Measurements from ENCODE around the gene KLF12. TPM values are rescaled to one million over a fixed set of nuclear protein-coding genes. Genes with fewer than 3 reads are reported as not detected.

KLF12 gene
- polyA plus RNA-seq, 2 donors, result 0.54 to 0.69 TPM

DNA sequence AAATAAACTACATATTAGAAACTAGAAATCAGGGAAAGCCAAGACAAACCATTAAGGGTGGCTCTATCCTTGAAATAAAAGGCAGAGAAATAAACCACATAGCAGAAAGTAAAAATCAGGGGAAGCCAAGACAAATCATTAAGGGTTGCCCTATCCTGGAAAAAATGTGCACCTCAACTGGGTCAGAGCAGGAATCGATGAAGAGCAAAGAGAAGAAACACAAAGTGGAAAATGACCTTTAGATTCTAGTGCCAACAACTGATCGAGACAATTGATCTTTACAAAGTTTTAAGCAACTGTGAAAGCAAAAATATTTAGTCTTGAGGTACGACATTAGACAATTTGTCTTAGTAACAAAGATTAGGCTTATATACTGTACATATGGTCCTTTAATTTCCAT, 26.6 kb downstream of the KLF12 start:
- 97 to 98% methylated on average over 3 of the region's 3 CpGs for WGBS, 2 donors
- no peak overlapping the region for H3K4me3 ChIP-seq (ENCODE audit: low read depth in 1 of 2, low read length in 2 of 2)
- no peaks in the 10 kb centered on the region for H3K36me3 ChIP-seq (ENCODE audit: control insufficient read depth in 2 of 2, insufficient read depth in 2 of 2, low read length in 1 of 2)
- no peak overlapping the region for H3K27ac ChIP-seq (ENCODE audit: low read depth in 2 of 2, low read length in 1 of 2)
- H3K9me3 ChIP-seq (ENCODE audit: control insufficient read depth in 2 of 2, insufficient read depth in 1 of 2, low read depth in 1 of 2, low read length in 1 of 2), result no peaks in the 10 kb centered on the region
- no peaks in the 10 kb centered on the region for H3K4me1 ChIP-seq (ENCODE audit: control insufficient read depth in 2 of 2, insufficient read depth in 2 of 2, low read length in 1 of 2)
- H3K27me3 ChIP-seq (ENCODE audit: control insufficient read depth in 1 of 2, insufficient read depth in 2 of 2, low read length in 2 of 2), result no peaks in the 10 kb centered on the region

GRCh38 chr13:74105871-74106270, 28.3 kb downstream of the KLF12 start:
- no peak overlapping the region for H3K27ac ChIP-seq (ENCODE audit: low read depth in 2 of 2, low read length in 1 of 2)
- H3K36me3 ChIP-seq (ENCODE audit: control insufficient read depth in 2 of 2, insufficient read depth in 2 of 2, low read length in 1 of 2), result no peaks in the 10 kb centered on the region
- no peaks in the 10 kb centered on the region for H3K9me3 ChIP-seq (ENCODE audit: control insufficient read depth in 2 of 2, insufficient read depth in 1 of 2, low read depth in 1 of 2, low read length in 1 of 2)
- H3K27me3 ChIP-seq (ENCODE audit: control insufficient read depth in 1 of 2, insufficient read depth in 2 of 2, low read length in 2 of 2), result no peaks in the 10 kb centered on the region
- H3K4me1 ChIP-seq (ENCODE audit: control insufficient read depth in 2 of 2, insufficient read depth in 2 of 2, low read length in 1 of 2), result no peaks in the 10 kb centered on the region
- no peak overlapping the region for H3K4me3 ChIP-seq (ENCODE audit: low read depth in 1 of 2, low read length in 2 of 2)

GRCh38 chr13:74104661-74105275, 29.4 kb downstream of the KLF12 start:
- H3K27ac ChIP-seq (ENCODE audit: low read depth in 2 of 2, low read length in 1 of 2), result no peak overlapping the region
- H3K4me1 ChIP-seq (ENCODE audit: control insufficient read depth in 2 of 2, insufficient read depth in 2 of 2, low read length in 1 of 2), result no peaks in the 10 kb centered on the region
- 77 to 85% methylated on average over 3 of the region's 3 CpGs for WGBS, 2 donors
- H3K36me3 ChIP-seq (ENCODE audit: control insufficient read depth in 2 of 2, insufficient read depth in 2 of 2, low read length in 1 of 2), result no peaks in the 10 kb centered on the region
- no peaks in the 10 kb centered on the region for H3K27me3 ChIP-seq (ENCODE audit: control insufficient read depth in 1 of 2, insufficient read depth in 2 of 2, low read length in 2 of 2)
- no peak overlapping the region for H3K4me3 ChIP-seq (ENCODE audit: low read depth in 1 of 2, low read length in 2 of 2)
- H3K9me3 ChIP-seq (ENCODE audit: control insufficient read depth in 2 of 2, insufficient read depth in 1 of 2, low read depth in 1 of 2, low read length in 1 of 2), result no peaks in the 10 kb centered on the region

- Histone ChIP-seq H3K4me1 (ENCODE audit: control insufficient read depth in 2 of 2, insufficient read depth in 2 of 2, low read length in 1 of 2) (no peaks in the 10 kb centered on the region), H3K9me3 (ENCODE audit: control insufficient read depth in 2 of 2, insufficient read depth in 1 of 2, low read depth in 1 of 2, low read length in 1 of 2) (no peaks in the 10 kb centered on the region), H3K27me3 (ENCODE audit: control insufficient read depth in 1 of 2, insufficient read depth in 2 of 2, low read length in 2 of 2) (no peaks in the 10 kb centered on the region), H3K4me3 (ENCODE audit: low read depth in 1 of 2, low read length in 2 of 2) (no peak overlapping the region), H3K36me3 (ENCODE audit: control insufficient read depth in 2 of 2, insufficient read depth in 2 of 2, low read length in 1 of 2) (no peaks in the 10 kb centered on the region), H3K27ac (ENCODE audit: low read depth in 2 of 2, low read length in 1 of 2) (no peak overlapping the region)
- WGBS, 2 donors, result 53 to 61% methylated on average over 3 of the region's 3 CpGs
Measured at GRCh38 chr13:74103970-74104555, 30.1 kb downstream of the KLF12 start.

- no peaks in the 10 kb centered on the region for H3K27me3 ChIP-seq (ENCODE audit: control insufficient read depth in 1 of 2, insufficient read depth in 2 of 2, low read length in 2 of 2)
- no peaks in the 10 kb centered on the region for H3K36me3 ChIP-seq (ENCODE audit: control insufficient read depth in 2 of 2, insufficient read depth in 2 of 2, low read length in 1 of 2)
- H3K4me3 ChIP-seq (ENCODE audit: low read depth in 1 of 2, low read length in 2 of 2), result no peak overlapping the region
- 89 to 91% methylated on average over 6 of the region's 6 CpGs for WGBS, 2 donors
- H3K9me3 ChIP-seq (ENCODE audit: control insufficient read depth in 2 of 2, insufficient read depth in 1 of 2, low read depth in 1 of 2, low read length in 1 of 2), result no peaks in the 10 kb centered on the region
- H3K27ac ChIP-seq (ENCODE audit: low read depth in 2 of 2, low read length in 1 of 2), result no peak overlapping the region
- H3K4me1 ChIP-seq (ENCODE audit: control insufficient read depth in 2 of 2, insufficient read depth in 2 of 2, low read length in 1 of 2), result no peaks in the 10 kb centered on the region
Measured at GRCh38 chr13:74103196-74103595, 31.0 kb downstream of the KLF12 start.

DNA sequence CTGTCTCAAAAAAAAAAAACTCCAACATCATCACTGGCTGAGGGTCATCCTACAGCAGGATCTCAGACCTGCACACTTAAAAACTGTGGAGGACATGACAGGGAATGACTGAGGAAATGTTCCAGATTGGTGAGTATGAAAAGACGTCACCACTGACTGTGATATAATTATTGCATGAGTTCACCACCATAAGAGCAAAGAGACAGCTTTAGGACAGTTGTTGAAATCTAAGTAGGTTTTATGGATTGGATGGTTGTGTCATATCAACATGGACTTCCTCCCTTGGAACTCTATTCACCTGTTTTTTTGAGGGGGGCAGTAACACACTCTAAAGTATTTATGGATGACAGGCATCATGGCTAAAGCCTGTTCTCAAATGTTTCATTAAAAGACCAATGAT, 31.5 kb downstream of the KLF12 start:
- no peaks in the 10 kb centered on the region for H3K9me3 ChIP-seq (ENCODE audit: control insufficient read depth in 2 of 2, insufficient read depth in 1 of 2, low read depth in 1 of 2, low read length in 1 of 2)
- no peaks in the 10 kb centered on the region for H3K4me1 ChIP-seq (ENCODE audit: control insufficient read depth in 2 of 2, insufficient read depth in 2 of 2, low read length in 1 of 2)
- H3K27me3 ChIP-seq (ENCODE audit: control insufficient read depth in 1 of 2, insufficient read depth in 2 of 2, low read length in 2 of 2), result no peaks in the 10 kb centered on the region
- H3K27ac ChIP-seq (ENCODE audit: low read depth in 2 of 2, low read length in 1 of 2), result no peak overlapping the region
- H3K36me3 ChIP-seq (ENCODE audit: control insufficient read depth in 2 of 2, insufficient read depth in 2 of 2, low read length in 1 of 2), result no peaks in the 10 kb centered on the region
- no peak overlapping the region for H3K4me3 ChIP-seq (ENCODE audit: low read depth in 1 of 2, low read length in 2 of 2)
- WGBS, 2 donors, result 90 to 97% methylated on average over 1 of the region's 1 CpG

GRCh38 chr13:74101436-74101835, 32.8 kb downstream of the KLF12 start:
- WGBS, 2 donors, result 85 to 91% methylated on average over 1 of the region's 1 CpG
- Histone ChIP-seq H3K9me3 (ENCODE audit: control insufficient read depth in 2 of 2, insufficient read depth in 1 of 2, low read depth in 1 of 2, low read length in 1 of 2) (no peaks in the 10 kb centered on the region), H3K27ac (ENCODE audit: low read depth in 2 of 2, low read length in 1 of 2) (no peak overlapping the region), H3K36me3 (ENCODE audit: control insufficient read depth in 2 of 2, insufficient read depth in 2 of 2, low read length in 1 of 2) (no peaks in the 10 kb centered on the region), H3K27me3 (ENCODE audit: control insufficient read depth in 1 of 2, insufficient read depth in 2 of 2, low read length in 2 of 2) (no peaks in the 10 kb centered on the region), H3K4me1 (ENCODE audit: control insufficient read depth in 2 of 2, insufficient read depth in 2 of 2, low read length in 1 of 2) (no peaks in the 10 kb centered on the region), H3K4me3 (ENCODE audit: low read depth in 1 of 2, low read length in 2 of 2) (no peak overlapping the region)

GRCh38 chr13:74098077-74098476, 36.1 kb downstream of the KLF12 start:
- H3K27ac ChIP-seq (ENCODE audit: low read depth in 2 of 2, low read length in 1 of 2), result no peak overlapping the region
- H3K4me1 ChIP-seq (ENCODE audit: control insufficient read depth in 2 of 2, insufficient read depth in 2 of 2, low read length in 1 of 2), result no peaks in the 10 kb centered on the region
- H3K9me3 ChIP-seq (ENCODE audit: control insufficient read depth in 2 of 2, insufficient read depth in 1 of 2, low read depth in 1 of 2, low read length in 1 of 2), result no peaks in the 10 kb centered on the region
- no peak overlapping the region for H3K4me3 ChIP-seq (ENCODE audit: low read depth in 1 of 2, low read length in 2 of 2)
- no peaks in the 10 kb centered on the region for H3K27me3 ChIP-seq (ENCODE audit: control insufficient read depth in 1 of 2, insufficient read depth in 2 of 2, low read length in 2 of 2)
- whole genome bisulfite sequencing, 2 donors, result 83 to 90% methylated on average over 1 of the region's 1 CpG
- no peaks in the 10 kb centered on the region for H3K36me3 ChIP-seq (ENCODE audit: control insufficient read depth in 2 of 2, insufficient read depth in 2 of 2, low read length in 1 of 2)

DNA sequence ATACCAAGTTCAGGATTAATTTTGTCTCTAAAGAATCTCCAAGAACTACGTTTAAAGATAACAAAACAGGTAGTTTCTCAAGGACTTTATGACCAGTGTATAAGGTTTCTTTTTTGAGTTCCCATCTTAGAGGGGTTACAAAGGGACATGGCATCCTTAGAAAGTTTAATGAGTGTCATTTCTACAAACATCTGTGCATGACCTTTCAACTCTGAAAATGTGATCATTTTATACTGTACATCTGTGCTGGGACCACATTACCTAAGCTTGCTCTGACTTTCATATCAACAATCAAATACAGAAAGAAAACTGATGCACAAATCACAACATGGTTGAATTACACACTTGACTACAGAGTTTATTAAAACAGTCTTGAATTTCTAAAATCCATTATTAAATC, 37.1 kb downstream of the KLF12 start:
- Histone ChIP-seq H3K4me1 (ENCODE audit: control insufficient read depth in 2 of 2, insufficient read depth in 2 of 2, low read length in 1 of 2) (no peaks in the 10 kb centered on the region), H3K36me3 (ENCODE audit: control insufficient read depth in 2 of 2, insufficient read depth in 2 of 2, low read length in 1 of 2) (no peaks in the 10 kb centered on the region), H3K4me3 (ENCODE audit: low read depth in 1 of 2, low read length in 2 of 2) (no peak overlapping the region), H3K9me3 (ENCODE audit: control insufficient read depth in 2 of 2, insufficient read depth in 1 of 2, low read depth in 1 of 2, low read length in 1 of 2) (no peaks in the 10 kb centered on the region), H3K27ac (ENCODE audit: low read depth in 2 of 2, low read length in 1 of 2) (no peak overlapping the region), H3K27me3 (ENCODE audit: control insufficient read depth in 1 of 2, insufficient read depth in 2 of 2, low read length in 2 of 2) (no peaks in the 10 kb centered on the region)
- WGBS, 2 donors, result 54 to 63% methylated on average over 1 of the region's 1 CpG

DNA sequence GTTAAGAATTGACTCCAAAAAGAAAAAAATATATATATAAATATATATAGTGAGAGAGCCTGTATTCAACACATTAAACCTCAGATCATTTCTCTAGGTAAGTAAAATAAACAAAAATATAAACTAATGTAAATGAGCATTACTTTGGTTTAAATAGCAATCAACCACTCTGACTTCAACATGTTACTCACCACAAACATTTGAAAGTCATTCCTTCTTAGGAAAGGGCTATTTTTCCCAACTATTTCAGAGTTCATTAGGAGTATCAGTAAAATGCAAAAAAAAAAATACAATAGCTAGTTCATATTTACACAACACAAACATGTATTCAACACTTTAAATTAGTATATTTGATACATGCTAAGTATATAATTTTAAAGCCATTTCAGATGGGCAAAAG, 40.5 kb downstream of the KLF12 start:
- Histone ChIP-seq H3K9me3 (ENCODE audit: control insufficient read depth in 2 of 2, insufficient read depth in 1 of 2, low read depth in 1 of 2, low read length in 1 of 2) (no peaks in the 10 kb centered on the region), H3K27me3 (ENCODE audit: control insufficient read depth in 1 of 2, insufficient read depth in 2 of 2, low read length in 2 of 2) (no peaks in the 10 kb centered on the region), H3K27ac (ENCODE audit: low read depth in 2 of 2, low read length in 1 of 2) (no peak overlapping the region), H3K4me3 (ENCODE audit: low read depth in 1 of 2, low read length in 2 of 2) (no peak overlapping the region), H3K36me3 (ENCODE audit: control insufficient read depth in 2 of 2, insufficient read depth in 2 of 2, low read length in 1 of 2) (no peaks in the 10 kb centered on the region), H3K4me1 (ENCODE audit: control insufficient read depth in 2 of 2, insufficient read depth in 2 of 2, low read length in 1 of 2) (no peaks in the 10 kb centered on the region)
